Naive B cell (primary cell): ENCODE data around the gene CARS1. TPM values are rescaled to one million over a fixed set of nuclear protein-coding genes. Genes with fewer than 3 reads are reported as not detected.

ENCODE experiments used
- ATAC-seq, 2 donors: fragments of 150-1000 bp; cut with Tn5 transposase; 2 replicates each; pipeline ENCODE4 v1.10.0; 2021; ENCODE audit warnings: low read depth in 2 of 2, mild to moderate bottlenecking in 2 of 2, moderate library complexity in 2 of 2
- DNase-seq: peaks from one replicate; pipeline ENCODE4 v3.0.0; 2022
- H3K27ac Mint-ChIP-seq, 6 donors: one replicate each; pipeline ENCODE4 v1.8.0; 2020 to 2022; ENCODE audit warnings: mild to moderate bottlenecking in 6 of 6, mixed read lengths in 6 of 6, moderate library complexity in 5 of 6, inconsistent platforms in 2 of 6
- H3K27me3 Mint-ChIP-seq, 3 donors: one replicate each; pipeline ENCODE4 v1.8.0; 2021 to 2022; ENCODE audit warnings: mixed read lengths in 3 of 3, mild to moderate bottlenecking in 1 of 3
- H3K36me3 Mint-ChIP-seq, 2 donors: one replicate each; pipeline ENCODE4 v1.8.0; 2020 to 2022; ENCODE audit warnings: mixed read lengths in 2 of 2, inconsistent platforms in 1 of 2, mild to moderate bottlenecking in 1 of 2
- H3K4me1 Mint-ChIP-seq, 3 donors: one replicate each; pipeline ENCODE4 v1.8.0; 2020 to 2022; ENCODE audit warnings: mixed read lengths in 3 of 3, inconsistent platforms in 1 of 3, mild to moderate bottlenecking in 1 of 3, moderate library complexity in 1 of 3
- H3K4me3 Mint-ChIP-seq, 8 donors: one replicate each; pipeline ENCODE4 v1.8.0; 2020 to 2022; ENCODE audit warnings: mild to moderate bottlenecking in 8 of 8, mixed read lengths in 8 of 8, moderate library complexity in 8 of 8, inconsistent platforms in 2 of 8
- H3K9me3 Mint-ChIP-seq, 7 donors: one replicate each; pipeline ENCODE4 v1.8.0; 2020 to 2022; ENCODE audit warnings: mixed read lengths in 7 of 7, mild to moderate bottlenecking in 5 of 7, inconsistent platforms in 2 of 7, moderate library complexity in 1 of 7
- polyA plus RNA-seq, 6 donors: library from polyadenylated mRNA; unstranded; fragments of 300-500 nt; fragmentation: Illumina TruSeq; gene quantifications; one replicate each; pipeline ENCODE4 v1.2.3, GENCODE V29; 2021; ENCODE audit warnings: low read depth in 6 of 6

The CARS1 gene
- polyA plus RNA-seq, 6 donors from 2014 or later: 18.8 to 32.7 (median 27.2) TPM

- Mint-ChIP-seq H3K4me3 (peak overlapping the region; percentile 93 to 99 (median 98)), H3K9me3 (no peaks in the 10 kb centered on the region), H3K36me3 (no peaks in the 10 kb centered on the region), H3K4me1 (peaks cover 35 to 54% (median 52%) of the 10 kb centered on the region in 3 donors), H3K27me3 (no peaks in the 10 kb centered on the region), H3K27ac (peak overlapping the region; percentile 98 to 99 (median 99))
- no peak for DNase-seq
- ATAC-seq: peak; percentile 55 to 58
Measured at GRCh38 chr11:2991452-2992233, 65.6 kb downstream of the CARS1 start.

DNA sequence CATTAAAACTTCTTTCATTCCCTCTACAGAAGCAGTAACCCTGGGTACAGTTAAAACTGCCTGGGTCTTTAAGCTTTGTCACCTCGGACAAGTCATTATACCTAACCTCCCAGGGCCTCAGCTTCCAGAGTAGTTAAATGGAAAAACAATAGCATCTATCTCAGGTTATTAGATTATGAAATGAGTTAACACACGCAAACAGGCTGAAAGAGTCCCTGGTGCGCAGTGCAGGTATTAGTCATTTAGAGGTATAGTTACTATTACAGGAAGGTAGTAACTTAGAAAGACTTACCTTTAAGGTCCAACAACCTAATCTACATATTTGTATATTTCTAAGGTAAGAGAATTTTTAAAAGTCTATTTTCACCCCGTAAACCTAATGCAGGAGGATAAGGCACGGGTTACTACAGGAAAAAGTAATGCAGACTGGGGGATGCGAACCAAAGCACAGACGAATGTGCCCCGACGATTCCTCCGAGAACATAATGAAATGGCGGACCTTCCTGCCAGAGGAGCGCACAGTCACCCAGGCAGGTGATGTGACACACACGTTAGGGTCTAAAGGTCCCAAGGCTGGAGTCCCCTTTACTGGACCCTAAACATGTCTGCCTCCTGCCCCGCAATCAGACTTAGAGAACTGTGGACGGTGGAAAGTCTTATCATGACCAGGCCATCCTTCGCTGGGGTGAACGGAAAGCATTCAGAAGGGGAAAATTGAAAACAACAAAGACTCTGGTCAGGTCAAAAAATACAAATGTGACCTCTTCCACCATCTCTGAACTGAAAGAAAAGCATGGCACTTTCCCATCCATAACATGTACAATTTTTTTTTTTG lies 66.4 kb downstream of the CARS1 start:
- no peaks in the 10 kb centered on the region for H3K9me3 Mint-ChIP-seq
- H3K4me1 Mint-ChIP-seq: peaks cover 35 to 58% (median 52%) of the 10 kb centered on the region in 3 donors
- peak overlapping the region; percentile 87 to 99 (median 96) for H3K4me3 Mint-ChIP-seq
- ATAC-seq (no peak), DNase-seq (no peak)
- H3K36me3 Mint-ChIP-seq: no peaks in the 10 kb centered on the region
- H3K27ac Mint-ChIP-seq: peak overlapping the region; percentile 90 to 98 (median 98)
- no peaks in the 10 kb centered on the region for H3K27me3 Mint-ChIP-seq

- no peaks in the 10 kb centered on the region for H3K27me3 Mint-ChIP-seq
- peak overlapping the region in 2 of 6 donors; percentile 45 to 50 for H3K27ac Mint-ChIP-seq
- H3K9me3 Mint-ChIP-seq: no peaks in the 10 kb centered on the region
- ATAC-seq (no peak), DNase-seq (no peak)
- H3K4me1 Mint-ChIP-seq: peaks cover 37 to 63% (median 55%) of the 10 kb centered on the region in 3 donors
- peaks cover 2 to 3% of the 10 kb centered on the region in 2 donors for H3K36me3 Mint-ChIP-seq
- peak overlapping the region; percentile 30 to 96 (median 80) for H3K4me3 Mint-ChIP-seq
Measured at GRCh38 chr11:2989551-2989950, 67.7 kb downstream of the CARS1 start.

GRCh38 chr11:2989006-2989405 lies 68.2 kb downstream of the CARS1 start:
- no peaks in the 10 kb centered on the region for H3K27me3 Mint-ChIP-seq
- peak overlapping the region in 3 of 6 donors; percentile 8 to 45 (median 23) for H3K27ac Mint-ChIP-seq
- H3K4me1 Mint-ChIP-seq: peaks cover 40 to 69% (median 60%) of the 10 kb centered on the region in 3 donors
- H3K9me3 Mint-ChIP-seq: no peaks in the 10 kb centered on the region
- peaks cover 4 to 7% of the 10 kb centered on the region in 2 donors for H3K36me3 Mint-ChIP-seq
- ATAC-seq (no peak), DNase-seq (no peak)
- peak overlapping the region in 7 of 8 donors; percentile 30 to 96 (median 83) for H3K4me3 Mint-ChIP-seq

DNA sequence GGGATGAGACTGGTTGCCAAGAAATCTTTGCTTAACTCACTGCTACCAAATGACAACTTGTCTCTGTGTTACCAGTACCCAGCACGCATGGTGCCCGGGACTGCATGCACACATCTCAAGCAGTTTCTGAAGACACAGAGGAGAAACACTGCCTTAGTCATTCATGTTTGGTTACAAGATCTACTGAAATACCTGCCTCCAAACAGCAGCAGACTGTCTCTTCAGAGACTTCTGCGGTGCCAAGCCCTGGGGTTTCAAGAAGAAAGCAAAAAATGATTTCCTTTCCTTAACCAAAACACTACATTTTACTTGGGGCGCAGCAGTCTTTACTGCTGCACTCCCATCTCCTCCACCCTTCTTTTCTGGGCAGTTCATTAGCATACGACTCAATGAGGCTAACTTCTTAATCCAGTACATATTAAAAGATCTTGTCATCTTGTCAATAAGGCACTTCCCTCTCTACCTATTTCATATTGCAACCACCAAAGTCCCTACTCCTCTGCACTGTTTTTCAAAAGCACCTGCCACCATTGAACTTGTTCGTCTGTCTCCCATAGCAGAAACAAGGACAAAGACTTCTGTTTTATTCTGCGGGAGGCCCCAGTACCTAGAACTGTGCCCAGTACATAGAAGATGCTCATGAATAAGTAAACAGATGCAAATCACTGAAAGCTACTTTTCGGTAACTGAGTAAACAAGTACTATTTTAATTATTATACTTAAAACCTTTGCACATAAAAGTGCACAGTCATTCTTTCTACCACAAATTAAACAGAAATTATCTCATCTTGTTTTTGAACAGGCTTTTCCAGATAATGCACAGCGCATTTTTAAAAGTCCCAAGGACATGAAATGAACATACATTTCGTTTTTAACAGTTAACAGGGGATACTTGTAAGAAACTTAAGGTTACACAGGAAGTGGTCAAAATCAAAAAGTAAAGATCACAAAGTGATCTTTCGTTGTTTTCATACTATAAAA lies 69.1 kb downstream of the CARS1 start:
- H3K4me3 Mint-ChIP-seq: peak overlapping the region in 7 of 8 donors; percentile 17 to 96 (median 77)
- DNase-seq: no peak
- H3K4me1 Mint-ChIP-seq: peaks cover 40 to 72% (median 68%) of the 10 kb centered on the region in 3 donors
- peak overlapping the region in 5 of 6 donors; percentile 9 to 75 (median 45) for H3K27ac Mint-ChIP-seq
- H3K36me3 Mint-ChIP-seq: peaks cover 4 to 7% of the 10 kb centered on the region in 2 donors
- no peaks in the 10 kb centered on the region for H3K27me3 Mint-ChIP-seq
- H3K9me3 Mint-ChIP-seq: no peaks in the 10 kb centered on the region
- ATAC-seq: no peak

GRCh38 chr11:2983908-2984307 lies 73.3 kb downstream of the CARS1 start:
- ATAC-seq: no peak
- Mint-ChIP-seq H3K36me3 (peaks cover 4 to 7% of the 10 kb centered on the region in 2 donors), H3K4me1 (peaks cover 26 to 50% (median 45%) of the 10 kb centered on the region in 3 donors)

DNA sequence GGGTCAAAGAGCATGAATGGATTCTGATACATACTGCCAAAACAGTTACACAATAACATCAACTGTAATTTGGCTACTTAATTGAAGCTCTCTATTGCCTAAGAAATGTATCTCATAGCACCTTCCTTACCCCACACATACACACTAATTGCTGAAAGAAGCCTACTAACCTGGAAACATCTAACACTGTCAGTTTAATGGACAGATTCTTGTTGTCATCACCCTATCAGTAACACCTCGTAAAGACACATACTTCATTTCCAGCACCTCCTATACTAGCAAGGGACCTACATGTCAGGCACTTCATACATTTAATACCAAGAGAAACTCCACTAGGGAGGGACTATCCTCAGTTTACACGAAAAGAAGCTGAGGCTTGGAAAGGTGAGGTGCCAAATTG lies 75.0 kb downstream of the CARS1 start:
- DNase-seq: no peak
- Mint-ChIP-seq H3K9me3 (no peaks in the 10 kb centered on the region), H3K27me3 (no peaks in the 10 kb centered on the region), H3K4me1 (peaks cover 18 to 40% (median 33%) of the 10 kb centered on the region in 3 donors), H3K27ac (peak overlapping the region in 3 of 6 donors; percentile 15 to 57 (median 26)), H3K4me3 (no peak overlapping the region), H3K36me3 (peaks cover 7 to 13% of the 10 kb centered on the region in 2 donors)
- no peak for ATAC-seq

More at GRCh38 chr11:2983908-2984307, 73.3 kb downstream of the CARS1 start:
- DNase-seq: no peak
- Mint-ChIP-seq H3K27me3 (no peaks in the 10 kb centered on the region), H3K27ac (peak overlapping the region in 2 of 6 donors; percentile 40 to 68), H3K9me3 (no peaks in the 10 kb centered on the region), H3K4me3 (no peak overlapping the region)

DNA sequence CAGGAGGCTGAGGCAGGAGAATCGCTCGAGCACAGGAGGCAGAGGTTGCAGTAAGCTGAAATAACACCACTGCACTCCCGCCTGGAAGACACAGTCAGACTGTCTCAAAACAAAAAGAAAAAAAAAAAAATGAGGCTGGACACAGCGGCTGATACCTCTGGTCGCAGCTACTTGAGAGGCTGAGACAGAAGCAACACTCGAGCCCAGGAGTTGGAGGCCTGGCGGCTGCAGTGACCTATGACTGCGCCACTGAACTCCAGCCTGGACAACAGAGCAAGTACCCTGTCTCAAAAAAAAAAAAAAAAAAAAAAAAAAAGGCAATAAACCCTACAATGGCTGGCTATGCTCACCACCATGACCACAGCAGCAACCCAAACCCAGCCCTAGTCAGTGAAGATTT lies 76.1 kb downstream of the CARS1 start:
- Mint-ChIP-seq H3K4me3 (no peak overlapping the region), H3K27me3 (no peaks in the 10 kb centered on the region), H3K4me1 (peaks cover 22 to 40% (median 33%) of the 10 kb centered on the region in 3 donors)

DNA sequence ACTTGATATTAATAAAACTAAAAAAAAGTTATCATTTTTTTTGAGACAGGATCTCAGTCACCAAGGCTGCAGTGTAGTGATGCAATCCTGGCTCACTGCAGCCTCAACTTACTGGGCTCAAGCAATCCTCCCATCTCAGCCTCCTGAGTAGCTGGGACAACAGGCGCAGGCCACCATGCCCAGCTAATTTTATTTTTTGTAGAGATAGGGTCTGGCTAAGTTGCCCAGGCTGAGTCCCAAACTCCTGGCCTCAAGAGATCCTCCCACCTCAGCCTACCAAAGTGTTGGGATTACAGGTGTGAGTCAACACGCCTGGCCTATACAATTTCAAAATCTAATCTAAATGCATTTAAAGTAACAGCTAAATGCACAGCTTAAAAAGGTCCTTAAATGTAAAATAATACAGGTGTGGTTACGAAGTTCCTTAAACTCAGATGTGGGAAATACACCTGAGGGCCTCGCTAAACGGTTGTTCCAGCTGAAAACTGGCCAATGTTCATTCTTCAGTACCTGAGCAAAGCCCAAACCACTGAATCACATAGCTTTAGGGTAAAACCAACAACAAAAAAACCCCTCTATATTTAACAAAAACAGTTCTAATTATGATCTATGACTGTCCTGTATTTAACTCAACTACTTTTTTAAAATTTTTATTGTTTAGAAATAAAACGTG lies 76.9 kb downstream of the CARS1 start:
- DNase-seq (no peak), ATAC-seq (no peak)
- Mint-ChIP-seq H3K27ac (no peak overlapping the region), H3K36me3 (peaks cover 7 to 21% of the 10 kb centered on the region in 2 donors), H3K9me3 (no peaks in the 10 kb centered on the region), H3K27me3 (no peaks in the 10 kb centered on the region), H3K4me1 (peaks cover 22 to 39% (median 33%) of the 10 kb centered on the region in 3 donors), H3K4me3 (no peak overlapping the region)

More for the DNA sequence above, 76.1 kb downstream of the CARS1 start:
- peaks cover 7 to 21% of the 10 kb centered on the region in 2 donors for H3K36me3 Mint-ChIP-seq
- peak overlapping the region in 1 of 6 donors; percentile 76 for H3K27ac Mint-ChIP-seq
- DNase-seq: no peak
- H3K9me3 Mint-ChIP-seq: no peaks in the 10 kb centered on the region
- ATAC-seq: no peak

GRCh38 chr11:2977113-2977512 lies 80.1 kb downstream of the CARS1 start:
- no peaks in the 10 kb centered on the region for H3K9me3 Mint-ChIP-seq
- DNase-seq (no peak), ATAC-seq (no peak)
- no peak overlapping the region for H3K27ac Mint-ChIP-seq
- H3K36me3 Mint-ChIP-seq: peaks cover 8 to 17% of the 10 kb centered on the region in 2 donors
- H3K4me1 Mint-ChIP-seq: peaks cover 6 to 16% (median 13%) of the 10 kb centered on the region in 3 donors
- H3K27me3 Mint-ChIP-seq: no peaks in the 10 kb centered on the region
- H3K4me3 Mint-ChIP-seq: no peak overlapping the region

DNA sequence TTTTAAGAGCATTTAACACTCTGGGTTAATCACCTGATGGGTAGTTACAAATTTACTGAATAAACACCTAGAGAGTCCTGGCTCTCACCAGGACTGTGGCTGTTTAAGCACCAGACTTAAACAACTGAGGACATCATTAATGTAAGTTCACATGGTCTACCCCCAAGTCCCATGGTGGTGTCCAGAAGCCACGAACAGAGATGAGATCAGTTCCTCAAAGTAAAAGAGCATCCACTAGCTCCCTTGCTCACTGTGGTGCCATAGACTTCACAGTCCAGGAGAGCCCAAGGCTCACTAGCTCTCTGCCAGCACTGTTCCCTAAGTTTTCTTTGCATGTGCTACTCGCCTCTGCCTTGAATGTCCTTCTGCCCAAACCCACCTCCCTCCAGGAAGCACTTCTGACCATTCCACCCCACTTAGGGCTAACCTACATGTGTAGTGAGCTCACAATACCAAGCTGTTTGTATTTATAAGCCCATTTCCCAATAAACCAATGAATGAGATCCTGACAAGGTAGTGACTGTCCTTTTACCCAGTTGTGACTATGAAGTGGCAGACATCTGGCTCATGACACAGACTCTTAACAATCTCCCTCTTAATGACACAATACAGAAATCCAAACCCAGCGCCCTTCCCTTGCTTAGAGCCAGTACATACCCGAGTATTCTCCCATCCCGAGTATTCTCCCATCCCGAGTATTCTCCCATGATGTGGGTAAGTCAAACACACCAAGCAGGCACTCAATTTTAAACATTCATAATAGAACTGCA lies 80.7 kb downstream of the CARS1 start:
- H3K27ac Mint-ChIP-seq: peak overlapping the region in 1 of 6 donors; percentile 21
- no peak for DNase-seq
- H3K36me3 Mint-ChIP-seq: peaks cover 10 to 17% of the 10 kb centered on the region in 2 donors

More for the DNA sequence above, 80.7 kb downstream of the CARS1 start:
- Mint-ChIP-seq H3K9me3 (no peaks in the 10 kb centered on the region), H3K4me3 (no peak overlapping the region), H3K4me1 (peaks cover 0 to 12% (median 7%) of the 10 kb centered on the region in 3 donors), H3K27me3 (no peaks in the 10 kb centered on the region)
- no peak for ATAC-seq
